Measurements from ENCODE around the gene HACE1.

HACE1 gene

GRCh38 chr6:104683809-104684208 is 175.9 kb downstream of the HACE1 start:
- no peak for DNase-seq

- DNase-seq: no peak
Measured at GRCh38 chr6:104682722-104683643, 176.7 kb downstream of the HACE1 start.

GRCh38 chr6:104680539-104680938 is 179.2 kb downstream of the HACE1 start:
- DNase-seq: no peak

GRCh38 chr6:104679971-104680370 is 179.7 kb downstream of the HACE1 start:
- DNase-seq: no peak
